ENCODE results near the gene DOCK3.

Gene DOCK3

GRCh38 chr3:51024121-51024520, 349.4 kb downstream of the DOCK3 start:
- H3K4me3 ChIP-seq (replicated peaks; ENCODE audit: insufficient read depth, low read length) = no peak overlapping the region
- H3K27me3 ChIP-seq (ENCODE audit: insufficient read depth, poor library complexity, severe bottlenecking) = no peaks in the 10 kb centered on the region
- H3K27ac ChIP-seq (replicated peaks) = no peak overlapping the region
- no peak for DNase-seq (ENCODE audit: low read depth in 1 of 2, low spot score in 1 of 2)
- TF ChIP-seq SPI1 (IDR thresholded peaks at IDR 0.05; ENCODE audit: borderline replicate concordance, low read depth) = no peak
- TF ChIP-seq REST (IDR thresholded peaks at IDR 0.05; ENCODE audit: insufficient replicate concordance, low read depth) = no peak

GRCh38 chr3:51024765-51025632, 350.3 kb downstream of the DOCK3 start:
- no peak overlapping the region for H3K4me3 ChIP-seq (replicated peaks; ENCODE audit: insufficient read depth, low read length)
- TF ChIP-seq CTCF (IDR thresholded peaks at IDR 0.05; ENCODE audit: insufficient read depth, low read length) (no peak), POLR2AphosphoS5 (IDR thresholded peaks at IDR 0.05; ENCODE audit: low read depth) (no peak), GABPA (IDR thresholded peaks at IDR 0.05; ENCODE audit: low read depth) (no peak), SPI1 (IDR thresholded peaks at IDR 0.05; ENCODE audit: borderline replicate concordance, low read depth) (no peak), REST (IDR thresholded peaks at IDR 0.05; ENCODE audit: insufficient replicate concordance, low read depth) (no peak)
- no peak overlapping the region for H3K27ac ChIP-seq (replicated peaks)
- H3K27me3 ChIP-seq (ENCODE audit: insufficient read depth, poor library complexity, severe bottlenecking) = no peaks in the 10 kb centered on the region
- DNase-seq (ENCODE audit: low read depth in 1 of 2, low spot score in 1 of 2) = peak in 1 of 2 experiments; percentile 31

- TF ChIP-seq POLR2AphosphoS5 (IDR thresholded peaks at IDR 0.05; ENCODE audit: low read depth) (no peak), GABPA (IDR thresholded peaks at IDR 0.05; ENCODE audit: low read depth) (no peak), SPI1 (IDR thresholded peaks at IDR 0.05; ENCODE audit: borderline replicate concordance, low read depth) (no peak), CTCF (IDR thresholded peaks at IDR 0.05; ENCODE audit: insufficient read depth, low read length) (no peak), REST (IDR thresholded peaks at IDR 0.05; ENCODE audit: insufficient replicate concordance, low read depth) (no peak)
- Histone ChIP-seq H3K27ac (replicated peaks) (no peak overlapping the region), H3K4me3 (replicated peaks; ENCODE audit: insufficient read depth, low read length) (no peak overlapping the region), H3K27me3 (ENCODE audit: insufficient read depth, poor library complexity, severe bottlenecking) (no peaks in the 10 kb centered on the region)
- DNase-seq (ENCODE audit: low read depth in 1 of 2, low spot score in 1 of 2) = no peak
These were observed 356.9 kb downstream of the DOCK3 start for GRCh38 chr3:51031666-51032065.

All from HL-60 (cell line).